Mesodermal cell (in vitro differentiated cells): ENCODE measurements around the gene CHN1.

ENCODE experiments used
- H3K27ac ChIP-seq: 2 replicates; pipeline ENCODE4 v1.7.0; 2013; ENCODE audit warnings: mild to moderate bottlenecking, low read depth, low read length, moderate library complexity; ENCODE audit not compliant: severe bottlenecking
- H3K36me3 ChIP-seq: 2 replicates; pipeline ENCODE4 v1.7.1; 2013; ENCODE audit warnings: mild to moderate bottlenecking, low read length, moderate library complexity; ENCODE audit not compliant: control insufficient read depth, insufficient read depth
- H3K4me1 ChIP-seq: one replicate; pipeline ENCODE4 v1.7.1; 2013; ENCODE audit warnings: mild to moderate bottlenecking, low read length; ENCODE audit not compliant: insufficient read depth, control insufficient read depth, poor library complexity, severe bottlenecking
- H3K4me3 ChIP-seq: 2 replicates; pipeline ENCODE4 v1.7.0; 2013; ENCODE audit warnings: low read length, control low read depth, mild to moderate bottlenecking; ENCODE audit not compliant: insufficient read depth, poor library complexity, severe bottlenecking; ENCODE audit errors: extremely low read depth
- H3K9me3 ChIP-seq: 2 replicates; pipeline ENCODE4 v1.7.1; 2013; ENCODE audit warnings: mild to moderate bottlenecking, low read length, moderate library complexity; ENCODE audit not compliant: control insufficient read depth
- WGBS, 2 experiments: methylation state at CpG; one replicate each; pipeline ENCODE4 v1.1.5; 2013; ENCODE audit warnings: missing lambda C conversion rate in 2 of 2; ENCODE audit not compliant: insufficient coverage in 2 of 2; 5-methylcytosine and 5-hydroxymethylcytosine counted together

Gene CHN1

GRCh38 chr2:174800436-174801205 is 204.6 kb downstream of the CHN1 start:
- no peak overlapping the region for H3K27ac ChIP-seq
- peaks cover 35% of the 10 kb centered on the region for H3K36me3 ChIP-seq
- H3K4me1 ChIP-seq, result peaks cover 6% of the 10 kb centered on the region
- 89 to 91% methylated on average over 3 to 4 of the region's 8 CpGs for WGBS, 2 experiments
- H3K4me3 ChIP-seq, result no peak overlapping the region
- no peaks in the 10 kb centered on the region for H3K9me3 ChIP-seq

GRCh38 chr2:174798801-174799200 is 206.4 kb downstream of the CHN1 start:
- Histone ChIP-seq H3K4me1 (peaks cover 6% of the 10 kb centered on the region), H3K36me3 (peaks cover 30% of the 10 kb centered on the region), H3K4me3 (no peak overlapping the region), H3K27ac (no peak overlapping the region), H3K9me3 (no peaks in the 10 kb centered on the region)
- 83 to 100% methylated on average over 1 of the region's 1 CpG for WGBS, 2 experiments

- Histone ChIP-seq H3K36me3 (peaks cover 30% of the 10 kb centered on the region), H3K4me3 (no peak overlapping the region), H3K9me3 (no peaks in the 10 kb centered on the region), H3K27ac (no peak overlapping the region), H3K4me1 (peaks cover 6% of the 10 kb centered on the region)
- no CpG with 5 or more reads among the region's 1 CpG for WGBS, 2 experiments
Measured at GRCh38 chr2:174797781-174798276, 207.4 kb downstream of the CHN1 start.

DNA sequence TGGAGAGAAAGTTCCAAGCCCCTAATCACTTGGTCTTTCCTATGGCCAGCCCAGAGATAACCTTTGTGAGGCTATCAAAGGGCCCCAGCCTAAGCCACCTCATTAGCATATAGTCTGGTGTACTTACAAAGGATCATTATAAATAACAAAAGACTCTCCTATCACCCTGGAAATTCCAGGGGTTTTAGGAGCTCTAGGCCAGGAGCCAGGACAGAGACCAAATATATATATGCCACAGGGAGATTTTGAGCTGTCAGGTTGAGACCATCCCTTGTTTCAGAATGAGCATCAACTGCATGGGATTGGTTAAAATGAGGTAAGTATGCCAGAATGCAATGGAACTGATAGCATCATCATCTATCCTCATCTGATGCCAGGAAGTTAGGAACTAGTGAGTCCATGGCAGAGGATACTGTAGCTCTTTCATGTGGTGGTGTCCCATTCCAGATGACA is 208.8 kb downstream of the CHN1 start:
- Histone ChIP-seq H3K4me1 (peaks cover 6% of the 10 kb centered on the region), H3K9me3 (no peaks in the 10 kb centered on the region), H3K36me3 (peaks cover 26% of the 10 kb centered on the region), H3K27ac (no peak overlapping the region), H3K4me3 (no peak overlapping the region)

DNA sequence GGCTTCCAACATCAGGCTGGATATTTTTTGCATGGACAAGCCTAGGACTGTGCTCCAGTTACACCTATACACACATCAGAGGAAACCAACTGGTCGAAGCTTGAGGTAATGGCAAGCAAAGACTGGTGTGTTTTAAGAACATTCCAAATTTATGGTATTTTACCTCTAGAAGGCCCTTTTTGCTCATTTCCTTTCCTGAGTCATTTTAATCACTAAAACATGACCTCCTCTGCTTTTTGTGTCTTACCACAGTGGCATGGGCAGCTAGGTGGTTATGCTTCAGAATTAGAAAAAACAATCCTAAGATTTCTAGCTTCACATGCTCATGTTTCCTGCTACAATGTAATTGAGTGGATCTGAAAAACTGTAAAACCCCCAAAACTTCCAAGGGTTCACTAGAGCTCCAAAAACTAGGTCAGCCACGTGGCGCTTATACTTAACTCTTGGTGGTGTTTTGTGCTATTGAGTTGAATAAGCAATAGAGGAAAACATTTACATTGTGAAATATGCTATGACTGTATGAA is 210.3 kb downstream of the CHN1 start:
- H3K9me3 ChIP-seq, result no peaks in the 10 kb centered on the region
- H3K36me3 ChIP-seq, result peaks cover 15% of the 10 kb centered on the region
- H3K4me3 ChIP-seq, result no peak overlapping the region
- WGBS, 2 experiments, result no CpG with 5 or more reads among the region's 3 CpGs
- peaks cover 6% of the 10 kb centered on the region for H3K4me1 ChIP-seq
- no peak overlapping the region for H3K27ac ChIP-seq

GRCh38 chr2:174792309-174793025 is 212.7 kb downstream of the CHN1 start:
- Histone ChIP-seq H3K4me1 (peaks cover 11% of the 10 kb centered on the region), H3K4me3 (no peak overlapping the region), H3K9me3 (no peaks in the 10 kb centered on the region), H3K36me3 (no peaks in the 10 kb centered on the region), H3K27ac (no peak overlapping the region)
- WGBS, 2 experiments, result 87 to 94% methylated on average over 5 to 6 of the region's 7 CpGs

- H3K4me1 ChIP-seq, result peaks cover 14% of the 10 kb centered on the region
- no peak overlapping the region for H3K27ac ChIP-seq
- no peak overlapping the region for H3K4me3 ChIP-seq
- no peaks in the 10 kb centered on the region for H3K36me3 ChIP-seq
- no peaks in the 10 kb centered on the region for H3K9me3 ChIP-seq
- WGBS, 2 experiments, result 92% methylated on average over 2 of the region's 7 CpGs; no CpG with 5 or more reads in 1 of the 2 experiments
Measured at GRCh38 chr2:174791746-174792280, 213.4 kb downstream of the CHN1 start.

GRCh38 chr2:174791020-174791419 is 214.2 kb downstream of the CHN1 start:
- WGBS, 2 experiments, result 83% methylated on average over 4 of the region's 8 CpGs; no CpG with 5 or more reads in 1 of the 2 experiments
- no peak overlapping the region for H3K4me3 ChIP-seq
- peaks cover 9% of the 10 kb centered on the region for H3K4me1 ChIP-seq
- no peaks in the 10 kb centered on the region for H3K9me3 ChIP-seq
- no peaks in the 10 kb centered on the region for H3K36me3 ChIP-seq
- H3K27ac ChIP-seq, result no peak overlapping the region

DNA sequence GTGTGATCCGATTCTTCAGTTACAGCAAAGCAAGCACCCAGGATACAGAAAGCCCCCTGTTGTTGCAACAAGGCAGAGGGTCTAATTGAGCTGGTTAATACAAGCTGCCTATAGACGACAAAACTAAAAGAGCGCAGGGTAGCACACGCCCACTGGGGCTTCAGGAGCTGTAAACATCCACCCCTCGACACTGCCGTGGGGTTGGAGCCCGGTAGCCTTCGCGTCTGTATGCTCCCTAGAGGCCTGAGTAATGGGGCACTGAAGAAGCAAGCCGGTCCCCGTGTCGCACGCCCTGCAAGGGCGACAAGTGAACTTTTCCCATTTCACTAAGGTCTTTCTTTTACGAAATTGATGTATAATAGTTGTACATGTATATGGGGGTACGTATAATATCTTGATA is 216.2 kb downstream of the CHN1 start:
- no peaks in the 10 kb centered on the region for H3K36me3 ChIP-seq
- H3K4me3 ChIP-seq, result no peak overlapping the region
- 79 to 99% methylated on average over 8 to 9 of the region's 16 CpGs for WGBS, 2 experiments
- no peak overlapping the region for H3K27ac ChIP-seq
- no peaks in the 10 kb centered on the region for H3K9me3 ChIP-seq
- H3K4me1 ChIP-seq, result peaks cover 7% of the 10 kb centered on the region

DNA sequence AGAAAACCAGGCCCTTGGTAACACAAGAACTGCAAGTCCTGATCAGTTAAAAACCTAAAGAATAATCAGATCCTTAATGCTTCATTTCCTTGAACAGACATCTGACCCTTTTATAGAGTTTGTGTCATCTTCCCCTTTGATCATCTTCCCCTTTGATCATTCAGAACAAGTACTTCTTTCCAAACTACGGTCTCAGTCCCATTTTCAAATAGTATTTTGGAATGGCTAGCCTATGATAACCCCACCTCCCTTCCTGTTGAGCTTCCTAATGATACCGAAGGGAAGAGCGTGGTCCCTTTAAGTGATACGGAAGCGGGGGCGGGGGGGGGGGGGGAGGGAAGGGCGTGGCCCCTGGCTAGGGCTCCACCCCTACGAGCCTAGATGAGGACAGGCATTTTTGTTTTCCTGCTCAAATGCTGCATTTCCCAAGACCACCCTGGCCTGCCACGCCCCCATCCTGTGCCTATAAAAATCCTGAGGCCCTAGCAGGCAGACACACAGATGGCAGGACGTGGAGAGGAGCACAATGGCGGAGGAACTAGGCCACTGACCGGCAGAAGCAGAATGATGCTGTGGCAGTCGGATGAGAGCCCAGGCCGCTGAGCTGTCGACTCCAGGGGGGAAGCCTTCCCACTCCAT is 216.8 kb downstream of the CHN1 start:
- H3K4me1 ChIP-seq, result peaks cover 7% of the 10 kb centered on the region
- H3K4me3 ChIP-seq, result no peak overlapping the region
- H3K9me3 ChIP-seq, result no peaks in the 10 kb centered on the region
- peak overlapping the region; percentile 92 for H3K27ac ChIP-seq
- 68 to 71% methylated on average over 7 to 9 of the region's 15 CpGs for WGBS, 2 experiments
- H3K36me3 ChIP-seq, result no peaks in the 10 kb centered on the region
